CMK (cell line): ENCODE results near the gene ZNF155.

ENCODE experiments used
- DNase-seq: peaks from one replicate; pipeline ENCODE4 v3.0.0-alpha.2; 2010; ENCODE audit warnings: low read depth

ZNF155 gene

GRCh38 chr19:44005973-44006372, 22.0 kb downstream of the ZNF155 start:
- DNase-seq: no peak

DNA sequence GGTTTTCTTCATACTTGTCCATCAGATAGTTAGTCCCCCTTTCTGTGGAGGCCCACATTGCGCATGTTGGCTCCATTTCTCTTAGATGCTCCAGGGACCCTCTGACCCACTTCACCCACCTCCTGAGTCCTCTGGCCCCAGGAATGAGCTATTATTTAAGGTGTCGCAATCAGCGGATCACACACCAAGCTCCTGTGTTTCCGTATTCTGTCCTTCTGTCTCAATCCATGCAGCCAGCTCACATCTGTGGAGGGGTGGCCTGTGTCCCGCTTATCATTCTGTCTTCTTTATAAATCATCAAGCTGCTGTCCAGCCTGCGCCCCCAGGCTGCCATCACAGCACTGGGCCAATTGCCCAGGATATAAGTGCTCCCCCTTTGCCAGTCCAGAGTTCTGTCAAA, 23.5 kb downstream of the ZNF155 start:
- no peak for DNase-seq

- DNase-seq: no peak
Measured at GRCh38 chr19:44010468-44010867, 26.5 kb downstream of the ZNF155 start.

- no peak for DNase-seq
Measured at GRCh38 chr19:44019498-44019897, 35.5 kb downstream of the ZNF155 start.

DNA sequence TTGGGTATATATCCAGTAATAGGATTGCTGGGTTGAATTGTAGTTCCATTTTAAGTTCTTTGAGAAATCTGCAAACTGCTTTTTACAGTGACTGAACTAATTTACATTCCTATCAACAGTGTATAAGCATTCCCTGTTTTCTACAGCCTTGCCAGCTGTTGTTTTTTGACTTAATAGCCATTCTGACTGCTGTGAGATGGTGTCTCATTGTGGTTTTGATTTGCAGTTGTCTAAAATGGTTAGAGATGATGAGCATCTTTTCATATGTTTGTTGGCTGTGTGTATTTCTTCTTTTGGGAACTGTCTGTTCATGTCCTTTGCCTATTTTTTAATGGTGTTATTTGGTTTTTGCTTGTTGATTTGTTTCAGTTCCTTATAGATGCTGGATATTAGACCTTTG, 37.2 kb downstream of the ZNF155 start:
- no peak for DNase-seq

DNA sequence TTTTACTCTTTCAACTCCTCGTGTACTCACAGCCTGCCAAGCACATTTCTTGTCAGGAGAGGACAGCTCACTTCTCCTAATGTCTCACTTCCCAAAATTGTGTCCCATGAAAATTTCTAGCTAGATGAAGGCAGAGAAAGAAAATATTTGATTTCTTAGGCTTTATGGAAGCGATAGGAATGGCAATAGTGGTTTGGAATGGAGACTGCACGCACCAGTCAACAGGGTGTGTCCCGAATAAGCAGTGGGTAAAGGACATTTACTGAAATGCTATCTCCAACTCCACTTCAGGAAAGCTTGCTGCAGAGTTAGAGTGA, 40.9 kb downstream of the ZNF155 start:
- DNase-seq: no peak

GRCh38 chr19:44025217-44025936, 41.4 kb downstream of the ZNF155 start, which contains the start of gene ZNF222:
Gene ZNF222, plus strand, starts transcription at chr19:44025379. Its CDS starts 58 bp downstream, at chr19:44025437.
- DNase-seq: peak; percentile 54

DNA sequence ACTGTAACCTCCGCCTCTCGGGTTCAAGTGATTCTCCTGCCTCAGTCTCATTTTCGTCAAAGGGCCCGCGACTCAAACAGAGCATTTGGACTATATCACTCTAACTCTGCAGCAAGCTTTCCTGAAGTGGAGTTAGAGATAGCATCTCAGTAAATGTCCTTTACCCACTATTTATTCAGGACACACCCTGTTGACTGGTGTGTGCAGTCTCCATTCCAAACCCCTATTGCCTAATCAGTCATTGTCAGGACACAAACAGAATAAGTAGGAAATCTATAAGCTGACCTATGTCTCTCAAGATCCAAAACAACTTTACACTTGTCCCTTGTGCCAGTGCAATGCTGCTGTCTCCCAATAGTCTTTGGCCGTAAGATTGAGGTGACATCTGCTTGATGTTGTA, 42.6 kb downstream of the ZNF155 start:
- DNase-seq: no peak

DNA sequence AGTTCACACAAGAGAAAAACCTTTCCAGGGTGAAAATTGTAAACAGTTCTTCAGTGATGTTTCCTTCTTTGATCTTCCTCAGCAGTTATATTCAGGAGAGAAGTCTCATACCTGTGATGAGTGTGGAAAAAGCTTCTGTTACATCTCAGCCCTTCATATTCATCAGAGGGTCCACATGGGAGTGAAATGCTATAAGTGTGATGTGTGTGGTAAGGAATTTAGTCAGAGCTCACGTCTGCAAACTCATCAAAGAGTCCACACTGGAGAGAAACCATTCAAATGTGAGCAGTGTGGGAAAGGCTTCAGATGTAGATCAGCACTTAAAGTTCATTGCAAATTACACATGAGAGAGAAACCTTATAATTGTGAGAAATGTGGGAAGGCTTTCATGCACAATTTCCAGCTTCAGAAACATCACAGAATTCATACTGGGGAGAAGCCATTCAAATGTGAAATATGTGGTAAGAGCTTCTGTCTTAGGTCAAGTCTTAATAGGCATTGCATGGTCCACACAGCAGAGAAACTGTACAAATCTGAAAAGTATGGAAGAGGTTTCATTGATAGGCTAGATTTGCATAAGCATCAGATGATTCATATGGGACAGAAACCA, 48.1 kb downstream of the ZNF155 start:
- DNase-seq: no peak

GRCh38 chr19:44042147-44042546, 58.2 kb downstream of the ZNF155 start:
- no peak for DNase-seq
